IMR-90 (cell line): ENCODE measurements around the gene CNTRL. TPM values are rescaled to one million over a fixed set of nuclear protein-coding genes. Genes with fewer than 3 reads are reported as not detected.
A peak's percentile ranks its signal among the peaks of the same experiment; 100 is the strongest.

Experiments
- ATAC-seq: fragments of 200-7000 bp; cut with Tn5 transposase; 2 replicates; pipeline ENCODE4 v1.9.1; 2020; ENCODE audit warnings: low read depth, mild to moderate bottlenecking, moderate library complexity
- BruUV-seq: library from RNA; stranded (reverse); fragments of 400-500 nt; replicated peaks from 2 replicates; lab custom pipeline; 2021; lab: Mats Ljungman, UMichigan
- CTCF ChIA-PET: fragments of 300-600 bp; formaldehyde crosslinking; extraction: SDS; loops from one replicate; lab custom pipeline; 2021; ENCODE audit warnings: antibody characterized with exemption; lab: Yijun Ruan, JAX
- POLR2A ChIA-PET: fragments of 300-600 bp; sonication (Branson Sonifier 250); formaldehyde crosslinking; loops from one replicate; lab custom pipeline; 2022; ENCODE audit warnings: antibody characterized with exemption; ENCODE audit not compliant: unreplicated experiment; lab: Charles Lee
- DNase-seq: peaks from one replicate; pipeline ENCODE4 v3.0.0; 2013
- H2AFZ ChIP-seq: replicated peaks from 2 replicates; pipeline ENCODE3; 2013; ENCODE audit warnings: low read length, mild to moderate bottlenecking; ENCODE audit not compliant: poor library complexity
- H2AK5ac ChIP-seq: 2 replicates; pipeline ENCODE4 v1.6.1; 2013; ENCODE audit warnings: low read depth, low read length, inconsistent platforms
- H2AK9ac ChIP-seq: replicated peaks from 2 replicates; pipeline ENCODE3; 2013; ENCODE audit warnings: mild to moderate bottlenecking, low read depth, low read length, moderate library complexity; ENCODE audit not compliant: poor library complexity
- H2BK120ac ChIP-seq: 2 replicates; pipeline ENCODE4 v1.6.1; 2013; ENCODE audit warnings: low read depth, low read length, inconsistent platforms
- H2BK15ac ChIP-seq: 3 replicates; pipeline ENCODE4 v1.6.1; 2013; ENCODE audit warnings: low read depth, low read length, inconsistent platforms
- H2BK20ac ChIP-seq: 2 replicates; pipeline ENCODE4 v1.6.1; 2013; ENCODE audit warnings: low read depth, mild to moderate bottlenecking, inconsistent platforms, low read length, moderate library complexity
- H2BK5ac ChIP-seq: 2 replicates; pipeline ENCODE4 v1.6.1; 2013; ENCODE audit warnings: mild to moderate bottlenecking, low read depth, low read length, inconsistent platforms; ENCODE audit not compliant: poor library complexity, severe bottlenecking
- H3K14ac ChIP-seq: replicated peaks from 2 replicates; pipeline ENCODE4 v1.6.1; 2013; ENCODE audit warnings: low read depth, low read length, inconsistent platforms
- H3K18ac ChIP-seq: 2 replicates; pipeline ENCODE4 v1.6.1; 2013; ENCODE audit warnings: low read depth, low read length, control low read depth
- H3K23ac ChIP-seq: 2 replicates; pipeline ENCODE4 v1.6.1; 2013; ENCODE audit warnings: low read depth, low read length, inconsistent platforms
- H3K27ac ChIP-seq: 2 replicates; pipeline ENCODE4 v1.5.1; 2013; ENCODE audit warnings: mild to moderate bottlenecking, control low read depth, low read length; ENCODE audit not compliant: insufficient read depth
- H3K27me3 ChIP-seq: 2 replicates; pipeline ENCODE4 v1.6.1; 2013; ENCODE audit warnings: low read length; ENCODE audit not compliant: control insufficient read depth, insufficient read depth
- H3K36me3 ChIP-seq: 2 replicates; pipeline ENCODE4 v1.6.1; 2013; ENCODE audit warnings: low read length, mixed read lengths; ENCODE audit not compliant: control insufficient read depth, insufficient read depth
- H3K4ac ChIP-seq: 2 replicates; pipeline ENCODE4 v1.6.1; 2013; ENCODE audit warnings: low read depth, low read length, inconsistent platforms
- H3K4me1 ChIP-seq: 2 replicates; pipeline ENCODE4 v1.6.1; 2013; ENCODE audit warnings: low read length, mixed read lengths; ENCODE audit not compliant: control insufficient read depth, insufficient read depth
- H3K4me2 ChIP-seq: 2 replicates; pipeline ENCODE4 v1.6.1; 2013; ENCODE audit warnings: low read depth, mild to moderate bottlenecking, control low read depth, low read length, moderate library complexity
- H3K4me3 ChIP-seq: 2 replicates; pipeline ENCODE4 v1.5.1; 2013; ENCODE audit warnings: low read depth, mild to moderate bottlenecking, control low read depth, low read length, moderate library complexity; ENCODE audit not compliant: insufficient read depth
- H3K56ac ChIP-seq: 2 replicates; pipeline ENCODE4 v1.6.1; 2013; ENCODE audit warnings: low read length, inconsistent platforms; ENCODE audit not compliant: insufficient read depth; ENCODE audit errors: extremely low read depth
- H3K79me1 ChIP-seq, 2 experiments: 2 replicates each; pipeline ENCODE4 v1.6.1; 2013; ENCODE audit warnings: low read length in 2 of 2, inconsistent platforms in 1 of 2, low read depth in 1 of 2
- H3K9ac ChIP-seq: 2 replicates; pipeline ENCODE4 v1.6.1; 2013; ENCODE audit warnings: low read depth, low read length, control low read depth
- H3K9me1 ChIP-seq: 2 replicates; pipeline ENCODE4 v1.6.1; 2013; ENCODE audit warnings: low read length, inconsistent platforms; ENCODE audit not compliant: insufficient read depth
- H3K9me3 ChIP-seq: 2 replicates; pipeline ENCODE4 v1.6.1; 2013; ENCODE audit warnings: low read length; ENCODE audit not compliant: control insufficient read depth, insufficient read depth
- H4K20me1 ChIP-seq: 2 replicates; pipeline ENCODE4 v1.6.1; 2013; ENCODE audit warnings: low read length, inconsistent platforms; ENCODE audit not compliant: insufficient read depth
- H4K5ac ChIP-seq: 2 replicates; pipeline ENCODE4 v1.6.1; 2013; ENCODE audit warnings: mild to moderate bottlenecking, low read depth, low read length, control low read depth
- H4K8ac ChIP-seq, 2 experiments: 2 replicates each; pipeline ENCODE4 v1.6.1; 2013; ENCODE audit warnings: low read depth in 2 of 2, low read length in 2 of 2, control low read depth in 1 of 2, inconsistent platforms in 1 of 2
- H4K91ac ChIP-seq: 2 replicates; pipeline ENCODE4 v1.6.1; 2013; ENCODE audit warnings: low read depth, low read length, inconsistent platforms; ENCODE audit not compliant: insufficient read depth
- CEBPB ChIP-seq: IDR thresholded peaks from 2 replicates; pipeline ENCODE4 v1.6.1; 2012; ENCODE audit warnings: low read depth, low read length, improper control_type of control experiment
- FOS ChIP-seq: fragments of 150-350 bp; IDR thresholded peaks from 2 replicates; pipeline ENCODE4 v1.6.1; 2016; ENCODE audit warnings: low read depth, low read length
- MAFK ChIP-seq: IDR thresholded peaks from 2 replicates; pipeline ENCODE4 v1.6.1; 2012; ENCODE audit warnings: low read depth, low read length, improper control_type of control experiment
- POLR2A ChIP-seq: IDR thresholded peaks from 2 replicates; pipeline ENCODE4 v1.6.1; 2012; ENCODE audit warnings: mild to moderate bottlenecking, low read depth, low read length
- RAD21 ChIP-seq: IDR thresholded peaks from 2 replicates; pipeline ENCODE4 v1.6.1; 2012; ENCODE audit warnings: low read length, improper control_type of control experiment
- SMC3 ChIP-seq: fragments of 150-350 bp; IDR thresholded peaks from 2 replicates; pipeline ENCODE4 v1.6.1; 2016; ENCODE audit warnings: low read depth, mild to moderate bottlenecking, antibody characterized with exemption, low read length, moderate library complexity
- WGBS, 2 experiments: methylation state at CpG; one replicate each; pipeline versions ENCODE4 v1.1.5 to v1.1.7; 2013; ENCODE audit warnings: missing lambda C conversion rate in 2 of 2; ENCODE audit not compliant: insufficient read length in 1 of 2; ENCODE audit errors: extremely low coverage in 2 of 2; 5-methylcytosine and 5-hydroxymethylcytosine counted together
- dilution Hi-C: fragments of 300-500 bp; cut with HindIII; formaldehyde crosslinking; loops from one replicate; pipeline ENCODE4 v1.14.3; 2018; ENCODE audit warnings: low sequenced_read_pairs; ENCODE audit not compliant: unreplicated experiment
- in situ Hi-C: fragments of 300-500 bp; cut with MboI; formaldehyde crosslinking; loops from 3 replicates; pipeline ENCODE4 v1.14.3; 2019; ENCODE audit warnings: low sequenced_read_pairs, inconsistent platforms, mixed read lengths
- intact Hi-C: fragments of 100-400 bp; cut with micrococcal nuclease; formaldehyde crosslinking; loops from 2 replicates; pipeline ENCODE4 v1.10.0; 2022
- polyA plus RNA-seq, 3 experiments: library from polyadenylated mRNA; depleted of rRNA; stranded (reverse); fragments of >200 nt; gene quantifications; 2 replicates each; pipeline ENCODE4 v1.2.3, GENCODE V29; 2012; ENCODE audit warnings: low replicate concordance in 1 of 3
- total RNA-seq: library from RNA; depleted of rRNA; stranded (reverse); fragments of >200 nt; gene quantifications from 2 replicates; pipeline ENCODE4 v1.2.3, GENCODE V29; 2012
- TF ChIP-seq, protein P1 (sequence below): conservative IDR thresholded peaks from 2 replicates; pipeline ENCODE4 v1.5.1; 2012; ENCODE audit warnings: mild to moderate bottlenecking, low read depth, low read length, improper control_type of control experiment

Gene CNTRL
- total and polyA plus RNA-seq, 2 of the 4 experiments (the other 2 are of a cell fraction) = 4.5 to 7.3 TPM

DNA sequence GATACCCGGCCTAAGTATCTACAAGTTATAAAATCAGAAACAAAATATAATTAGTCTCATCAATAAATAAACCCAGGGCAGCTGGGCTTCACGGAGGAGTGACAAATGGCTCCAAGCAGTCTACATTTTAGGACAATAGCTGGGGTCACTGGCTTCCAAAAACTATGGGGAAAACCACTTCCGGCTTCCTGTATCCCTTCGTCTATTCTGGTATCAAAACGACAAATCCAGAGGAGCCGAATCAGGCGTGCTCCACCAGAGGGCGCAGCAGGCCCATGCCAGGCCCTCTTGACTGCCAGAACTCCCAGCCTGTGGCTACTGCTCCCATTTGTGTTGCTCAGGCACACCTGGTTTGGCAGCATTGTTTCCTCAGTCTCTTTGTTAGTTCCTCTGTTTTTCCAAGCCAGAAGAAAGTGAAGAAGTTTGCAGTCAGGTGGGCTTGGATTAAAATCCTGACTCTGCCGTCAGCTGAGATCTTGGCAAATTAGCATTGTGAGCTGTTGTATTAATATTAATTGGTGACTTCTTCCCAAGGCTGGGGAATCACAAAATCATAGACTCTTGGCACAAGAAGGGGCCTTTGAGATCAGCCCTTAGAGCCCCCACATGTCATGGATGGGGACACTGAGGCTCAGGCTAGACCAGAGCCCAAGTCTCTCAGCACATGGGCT is 138.5 kb downstream of the CNTRL start:
- Histone ChIP-seq H4K5ac (peak overlapping the region; percentile 96), H3K14ac (peak overlapping the region; percentile 46; the same call in 1 of the 2 replicates), H3K9ac (0 out of 2 replicates have a peak overlapping the region, but pooled peaks have one; percentile 19), H3K27me3 (no peaks in the 10 kb centered on the region), H4K91ac (peak overlapping the region; percentile 60), H3K4me3 (no peak overlapping the region), H2BK120ac (peak overlapping the region; percentile 84), H3K56ac (0 out of 2 replicates have a peak overlapping the region, but pooled peaks have one; percentile 45), H2AK5ac (peak overlapping the region; percentile 46), H3K27ac (0 out of 2 replicates have a peak overlapping the region, but pooled peaks have one; percentile 15), H3K9me3 (no peaks in the 10 kb centered on the region), H2BK15ac (peak overlapping the region; percentile 57; the same call in 2 of the 3 replicates), H3K4ac (peak overlapping the region; percentile 81), H3K79me1 (no peaks in the 10 kb centered on the region), H3K36me3 (no peaks in the 10 kb centered on the region), H3K23ac (peak overlapping the region; percentile 42; the same call in 1 of the 2 replicates), H3K4me1 (no peaks in the 10 kb centered on the region), H3K4me2 (no peak overlapping the region), H4K8ac (peak overlapping the region; percentile 75 to 98), H2BK5ac (peak overlapping the region; percentile 37), H2AFZ (peak overlapping the region; percentile 78), H3K18ac (peak overlapping the region; percentile 66), H3K9me1 (no peaks in the 10 kb centered on the region), H2AK9ac (no peak overlapping the region), H2BK20ac (peak overlapping the region; percentile 69; the same call in 1 of the 2 replicates), H4K20me1 (no peaks in the 10 kb centered on the region)
- in situ Hi-C loops = loop anchor here (5.0 kb wide), 2 partner anchors 104 to 184 kb away; no protein-coding TSS in a partner anchor
- CTCF ChIA-PET = interaction anchor here (0.7 to 3.5 kb wide), 19 partner anchors 11 to 186 kb away, joined by 3 to 18 read pairs (median 4); partner anchors contain the start of gene RAB14
- TF ChIP-seq POLR2A (0 out of 2 replicates have a peak, but pooled peaks have one; percentile 55), SMC3 (peak; percentile 99), FOS (no peak), MAFK (peak; percentile 1; the same call in 1 of the 2 replicates), RAD21 (peak; percentile 100), CEBPB (no peak)
- TF ChIP-seq, protein P1, sequence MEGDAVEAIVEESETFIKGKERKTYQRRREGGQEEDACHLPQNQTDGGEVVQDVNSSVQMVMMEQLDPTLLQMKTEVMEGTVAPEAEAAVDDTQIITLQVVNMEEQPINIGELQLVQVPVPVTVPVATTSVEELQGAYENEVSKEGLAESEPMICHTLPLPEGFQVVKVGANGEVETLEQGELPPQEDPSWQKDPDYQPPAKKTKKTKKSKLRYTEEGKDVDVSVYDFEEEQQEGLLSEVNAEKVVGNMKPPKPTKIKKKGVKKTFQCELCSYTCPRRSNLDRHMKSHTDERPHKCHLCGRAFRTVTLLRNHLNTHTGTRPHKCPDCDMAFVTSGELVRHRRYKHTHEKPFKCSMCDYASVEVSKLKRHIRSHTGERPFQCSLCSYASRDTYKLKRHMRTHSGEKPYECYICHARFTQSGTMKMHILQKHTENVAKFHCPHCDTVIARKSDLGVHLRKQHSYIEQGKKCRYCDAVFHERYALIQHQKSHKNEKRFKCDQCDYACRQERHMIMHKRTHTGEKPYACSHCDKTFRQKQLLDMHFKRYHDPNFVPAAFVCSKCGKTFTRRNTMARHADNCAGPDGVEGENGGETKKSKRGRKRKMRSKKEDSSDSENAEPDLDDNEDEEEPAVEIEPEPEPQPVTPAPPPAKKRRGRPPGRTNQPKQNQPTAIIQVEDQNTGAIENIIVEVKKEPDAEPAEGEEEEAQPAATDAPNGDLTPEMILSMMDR = peak; percentile 98
- WGBS, 2 experiments = 3% methylated on average over 6 of the region's 9 CpGs; no CpG with 5 or more reads in 1 of the 2 experiments
- ATAC-seq (peak; percentile 99), DNase-seq (peak; percentile 85)
- POLR2A ChIA-PET = no interaction called here
- intact Hi-C loops = loop anchor here (1.0 to 5.0 kb wide), 5 partner anchors 66 to 229 kb away; no protein-coding TSS in a partner anchor
- BruUV-seq = no TSS peak
- dilution Hi-C loops = no loop called here
